Stimulated activated CD8-positive, alpha-beta memory T cell treated with anti-CD3 and anti-CD28 coated beads, Interleukin-4, amount 100 ng/mL, for 4 hours (primary cell): Measurements from ENCODE around the gene SPATA20.

Experiments
- DNase-seq, 2 donors: peaks; one replicate each; pipeline ENCODE4 v3.0.0-alpha.2; 2020; ENCODE audit warnings: low read depth in 2 of 2, low spot score in 1 of 2

SPATA20 gene

GRCh38 chr17:50573866-50574611 is 27.1 kb downstream of the SPATA20 start:
- no peak for DNase-seq

GRCh38 chr17:50575581-50576210 is 28.7 kb downstream of the SPATA20 start:
- DNase-seq: no peak

- no peak for DNase-seq
Observed at GRCh38 chr17:50576864-50577263, 29.9 kb downstream of the SPATA20 start.

GRCh38 chr17:50577451-50577954 is 30.5 kb downstream of the SPATA20 start:
- no peak for DNase-seq

GRCh38 chr17:50578173-50578572 is 31.2 kb downstream of the SPATA20 start:
- DNase-seq: no peak

- no peak for DNase-seq
Observed at GRCh38 chr17:50579399-50579798, 32.4 kb downstream of the SPATA20 start.

GRCh38 chr17:50580646-50581045 is 33.7 kb downstream of the SPATA20 start:
- DNase-seq: no peak

GRCh38 chr17:50581316-50581715 is 34.3 kb downstream of the SPATA20 start:
- no peak for DNase-seq

- no peak for DNase-seq
Observed at GRCh38 chr17:50582741-50583140, 35.8 kb downstream of the SPATA20 start.

- no peak for DNase-seq
Observed at GRCh38 chr17:50583641-50584040, 36.7 kb downstream of the SPATA20 start.

GRCh38 chr17:50584116-50584515 is 37.1 kb downstream of the SPATA20 start:
- DNase-seq: no peak

- DNase-seq: no peak
Observed at GRCh38 chr17:50584749-50585148, 37.8 kb downstream of the SPATA20 start.

- no peak for DNase-seq
Observed at GRCh38 chr17:50585346-50585745, 38.4 kb downstream of the SPATA20 start.

- no peak for DNase-seq
Observed at GRCh38 chr17:50585891-50586290, 38.9 kb downstream of the SPATA20 start.

GRCh38 chr17:50586421-50587247 is 39.7 kb downstream of the SPATA20 start:
- no peak for DNase-seq

- DNase-seq: no peak
Observed at GRCh38 chr17:50587571-50587970, 40.6 kb downstream of the SPATA20 start.

GRCh38 chr17:50588391-50589049 is 41.5 kb downstream of the SPATA20 start:
- no peak for DNase-seq

- DNase-seq: no peak
Observed at GRCh38 chr17:50589095-50589705, 42.2 kb downstream of the SPATA20 start.

GRCh38 chr17:50590946-50591737 is 44.2 kb downstream of the SPATA20 start:
- DNase-seq: no peak

- no peak for DNase-seq
Observed at GRCh38 chr17:50593321-50593720, 46.3 kb downstream of the SPATA20 start.
